HCT116 (cell line): ENCODE results near the gene CCDC85B. TPM values are rescaled to one million over a fixed set of nuclear protein-coding genes. Genes with fewer than 3 reads are reported as not detected.

Experiments used
- ATAC-seq: fragments of 200-7000 bp; cut with Tn5 transposase; 2 replicates; pipeline ENCODE4 v1.9.1; 2020; ENCODE audit warnings: mild to moderate bottlenecking, moderate library complexity
- BruUV-seq: library from RNA; stranded (reverse); fragments of 400-500 nt; replicated peaks from 2 replicates; lab custom pipeline; 2021; lab: Mats Ljungman, UMichigan
- CTCF ChIA-PET: fragments of 300-600 bp; sonication (Branson Sonifier 250); formaldehyde crosslinking; loops from one replicate; lab custom pipeline; 2021; ENCODE audit warnings: antibody characterized with exemption; lab: Charles Lee
- POLR2A ChIA-PET: fragments of 300-600, 350-600 bp; sonication (Branson Sonifier 250); formaldehyde crosslinking; loops from one replicate; lab custom pipeline; 2021; ENCODE audit warnings: antibody characterized with exemption; lab: Charles Lee
- RAD21 ChIA-PET, 2 experiments: fragments of 300-600 bp; sonication (Branson Sonifier 250); formaldehyde crosslinking; loops; one replicate each; lab custom pipeline; 2023; ENCODE audit warnings: low total read pairs in 2 of 2; ENCODE audit not compliant: uncharacterized antibody in 2 of 2, unreplicated experiment in 2 of 2, low non-redundant PET in 1 of 2; lab: Charles Lee
- DNase-seq: peaks from one replicate; pipeline ENCODE4 v3.0.0-alpha.2; 2010; ENCODE audit warnings: low read depth, low spot score
- H2AFZ ChIP-seq: fragments of 200-600 bp; shearing (Covaris generic), sonication (generic); 2 replicates; pipeline ENCODE4 v1.6.1; 2017; ENCODE audit warnings: low read depth, mixed run types, mixed read lengths, antibody characterized with exemption, low read length; ENCODE audit not compliant: poor library complexity, severe bottlenecking
- H3K27ac ChIP-seq: 2 replicates; pipeline ENCODE4 v1.5.1; 2012; ENCODE audit warnings: low read depth, low read length
- H3K27me3 ChIP-seq: fragments of 200-600 bp; sonication (generic); 2 replicates; pipeline ENCODE4 v1.6.1; 2016; ENCODE audit warnings: mixed run types, low read length, mixed read lengths; ENCODE audit not compliant: insufficient read depth
- H3K36me3 ChIP-seq, 2 experiments: fragments of 200-500 bp in 1 of 2; fragments of 200-600 bp in 1 of 2; sonication (Bioruptor generic) in 1 of 2; sonication (generic) in 1 of 2; 2 replicates each; pipeline versions ENCODE4 v1.5.1 to v1.6.1; 2014 to 2016; ENCODE audit warnings: low read length in 2 of 2, inconsistent platforms in 1 of 2, mixed read lengths in 1 of 2, mixed run types in 1 of 2; ENCODE audit not compliant: insufficient read depth in 2 of 2, control insufficient read depth in 1 of 2
- H3K4me1 ChIP-seq, 2 experiments: fragments of 200-600 bp in 1 of 2; sonication (generic) in 1 of 2; 2 replicates each; pipeline versions ENCODE4 v1.5.1 to v1.6.1; 2012 to 2017; ENCODE audit warnings: low read length in 2 of 2, inconsistent platforms in 1 of 2, mild to moderate bottlenecking in 1 of 2, mixed read lengths in 1 of 2, mixed run types in 1 of 2, moderate library complexity in 1 of 2; ENCODE audit not compliant: insufficient read depth in 2 of 2, control insufficient read depth in 1 of 2
- H3K4me2 ChIP-seq: fragments of 200-600 bp; sonication (generic); 2 replicates; pipeline ENCODE4 v1.6.1; 2017; ENCODE audit warnings: mixed run types, low read length, mixed read lengths
- H3K4me3 ChIP-seq, 2 experiments: fragments of 200-600 bp in 1 of 2; sonication (generic) in 1 of 2; replicated peaks in 1 of 2; 2 replicates each; pipeline ENCODE4 v1.5.1; 2011 to 2016; ENCODE audit warnings: low read length in 2 of 2, control low read depth in 1 of 2, low read depth in 1 of 2, mild to moderate bottlenecking in 1 of 2, mixed read lengths in 1 of 2, mixed run types in 1 of 2
- H3K79me2 ChIP-seq: fragments of 200-600 bp; sonication (generic); 2 replicates; pipeline ENCODE4 v1.6.1; 2017; ENCODE audit warnings: mild to moderate bottlenecking, mixed run types, low read length, moderate library complexity, mixed read lengths; ENCODE audit not compliant: insufficient read depth
- H3K9ac ChIP-seq: fragments of 200-600 bp; sonication (generic); 2 replicates; pipeline ENCODE4 v1.6.1; 2016; ENCODE audit warnings: low read length, mixed read lengths
- H3K9me2 ChIP-seq: fragments of 200-600 bp; sonication (generic), shearing (Covaris generic); 2 replicates; pipeline ENCODE4 v1.6.1; 2017; ENCODE audit warnings: mixed run types, mild to moderate bottlenecking, moderate library complexity; ENCODE audit not compliant: insufficient read depth
- H3K9me3 ChIP-seq, 2 experiments: fragments of 200-500 bp in 1 of 2; fragments of 200-600 bp in 1 of 2; sonication (Bioruptor generic) in 1 of 2; sonication (generic) in 1 of 2; 2 replicates each; pipeline ENCODE4 v1.6.1; 2014 to 2017; ENCODE audit warnings: low read length in 2 of 2, mixed read lengths in 2 of 2, inconsistent platforms in 1 of 2, low read depth in 1 of 2, mild to moderate bottlenecking in 1 of 2, mixed run types in 1 of 2, moderate library complexity in 1 of 2; ENCODE audit not compliant: control insufficient read depth in 1 of 2, insufficient read depth in 1 of 2
- H4K20me1 ChIP-seq: fragments of 200-600 bp; sonication (generic), shearing (Covaris generic); 2 replicates; pipeline ENCODE4 v1.6.1; 2017; ENCODE audit warnings: mixed run types, mild to moderate bottlenecking, moderate library complexity; ENCODE audit not compliant: insufficient read depth
- CBX3 ChIP-seq: IDR thresholded peaks from 2 replicates; pipeline ENCODE4 v1.6.1; 2012; ENCODE audit warnings: low read depth
- CEBPB ChIP-seq: IDR thresholded peaks from 2 replicates; pipeline ENCODE4 v1.6.1; 2012; ENCODE audit warnings: low read depth
- ELF1 ChIP-seq: IDR thresholded peaks from 2 replicates; pipeline ENCODE4 v1.6.1; 2012; ENCODE audit warnings: low read depth, borderline replicate concordance
- EZH2 ChIP-seq: fragments of 200-600 bp; sonication (generic); IDR thresholded peaks from 2 replicates; pipeline ENCODE4 v1.6.1; 2017; ENCODE audit warnings: antibody characterized with exemption, mixed run types
- EZH2phosphoT487 ChIP-seq: fragments of 200-600 bp; IDR thresholded peaks from 2 replicates; pipeline ENCODE4 v1.6.1; 2018; ENCODE audit warnings: antibody characterized with exemption, borderline replicate concordance
- FOSL1 ChIP-seq: IDR thresholded peaks from 2 replicates; pipeline ENCODE4 v1.6.1; 2012; ENCODE audit warnings: low read depth
- JUND ChIP-seq: IDR thresholded peaks from 2 replicates; pipeline ENCODE4 v1.6.1; 2012
- POLR2AphosphoS5 ChIP-seq: IDR thresholded peaks from 2 replicates; pipeline ENCODE4 v1.6.1; 2011; ENCODE audit warnings: mild to moderate bottlenecking, low read depth, low read length, moderate library complexity
- RAD21 ChIP-seq: IDR thresholded peaks from 2 replicates; pipeline ENCODE4 v1.6.1; 2012; ENCODE audit warnings: low read depth, mild to moderate bottlenecking
- SIN3A ChIP-seq: IDR thresholded peaks from 2 replicates; pipeline ENCODE4 v1.6.1; 2012; ENCODE audit warnings: low read depth
- SP1 ChIP-seq: IDR thresholded peaks from 2 replicates; pipeline ENCODE4 v1.6.1; 2012; ENCODE audit warnings: low read depth
- SRF ChIP-seq: IDR thresholded peaks from 2 replicates; pipeline ENCODE4 v1.6.1; 2012; ENCODE audit warnings: low read depth
- YY1 ChIP-seq: IDR thresholded peaks from 2 replicates; pipeline ENCODE4 v1.6.1; 2011; ENCODE audit warnings: low read length, low read depth, moderate library complexity, mild to moderate bottlenecking; ENCODE audit not compliant: insufficient replicate concordance; ENCODE audit errors: extremely low read depth
- ZFX ChIP-seq: fragments of 450-650 bp; IDR thresholded peaks from 2 replicates; pipeline ENCODE4 v1.6.1; 2017
- ZNF274 ChIP-seq: fragments of 200-500 bp; sonication (Bioruptor generic); IDR thresholded peaks from 2 replicates; pipeline ENCODE4 v1.6.1; 2014; ENCODE audit warnings: mild to moderate bottlenecking, low read depth, low read length, inconsistent platforms
- intact Hi-C: fragments of 100-400 bp; cut with micrococcal nuclease; formaldehyde crosslinking; loops from 2 replicates; pipeline ENCODE4 v1.10.0; 2022
- total RNA-seq: library from RNA; stranded (reverse); gene quantifications from one replicate; pipeline ENCODE4 v1.2.1, GENCODE V29; 2021; ENCODE audit not compliant: unreplicated experiment
- TF ChIP-seq, protein P1 (sequence below): IDR thresholded peaks from 2 replicates; pipeline ENCODE4 v1.6.1; 2012
- TF ChIP-seq, protein P2 (sequence below): IDR thresholded peaks from 2 replicates; pipeline ENCODE4 v1.6.1; 2011; ENCODE audit warnings: mild to moderate bottlenecking, low read length, moderate library complexity; ENCODE audit not compliant: insufficient replicate concordance; ENCODE audit errors: extremely low read depth
- TF ChIP-seq, protein P3 (sequence below): IDR thresholded peaks from 2 replicates; pipeline ENCODE4 v1.6.1; 2012
- TF ChIP-seq, protein P4 (sequence below): IDR thresholded peaks from 2 replicates; pipeline ENCODE4 v1.6.1; 2012; ENCODE audit warnings: low read depth

The CCDC85B gene
- total RNA-seq, 1 experiment from 2014 or later: 84.3 TPM

DNA sequence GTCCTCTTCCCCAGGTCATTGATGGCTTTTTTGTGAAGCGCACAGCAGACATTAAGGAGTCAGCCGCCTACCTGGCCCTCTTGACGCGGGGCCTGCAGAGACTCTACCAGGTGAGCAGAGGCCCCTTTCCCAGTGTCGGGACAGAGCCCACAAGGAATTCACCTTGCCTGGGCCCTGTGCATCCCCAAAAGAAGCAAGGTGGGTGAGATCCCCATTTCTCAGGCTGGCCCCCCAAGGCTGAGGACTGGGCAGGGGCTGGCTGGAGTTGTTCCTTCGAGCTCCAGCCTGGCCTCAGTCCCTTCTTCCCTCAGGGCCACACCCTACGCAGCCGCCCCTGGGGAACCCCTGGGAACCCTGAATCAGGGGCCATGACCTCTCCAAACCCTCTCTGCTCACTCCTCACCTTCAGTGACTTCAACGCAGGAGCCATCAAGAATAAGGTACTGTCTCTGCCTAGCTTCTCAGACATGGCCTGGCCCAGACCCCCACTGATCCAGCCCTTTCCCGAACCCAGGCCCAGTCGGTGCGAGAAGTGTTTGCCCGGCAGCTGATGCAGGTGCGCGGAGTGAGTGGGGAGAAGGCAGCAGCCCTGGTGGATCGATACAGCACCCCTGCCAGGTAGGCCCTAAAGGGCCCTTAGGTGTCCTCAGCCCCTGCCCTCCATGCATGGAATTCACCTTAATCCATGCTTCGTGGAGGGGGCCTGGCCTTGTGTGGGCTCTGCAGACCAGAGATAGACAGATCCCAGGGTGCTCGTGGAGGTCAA, 25.6 kb upstream of the CCDC85B start:
- Histone ChIP-seq H3K4me1 (peaks cover 9 to 14% of the 10 kb centered on the region in 2 experiments), H3K4me2 (no peak overlapping the region), H3K27ac (no peak overlapping the region), H3K9ac (no peak overlapping the region), H3K27me3 (no peaks in the 10 kb centered on the region), H3K9me2 (no peaks in the 10 kb centered on the region), H3K36me3 (peaks cover 7 to 18% of the 10 kb centered on the region in 2 experiments; a peak in 3 of 4 replicates), H3K79me2 (peaks cover 22% of the 10 kb centered on the region), H3K4me3 (no peak overlapping the region), H3K9me3 (no peaks in the 10 kb centered on the region), H2AFZ (no peak overlapping the region), H4K20me1 (no peaks in the 10 kb centered on the region)
- CTCF ChIA-PET: no interaction called here
- RAD21 ChIA-PET: interaction anchor here in 1 of 2 experiments (0.6 kb wide), 1 partner anchor 271 kb away, joined by 3 read pairs; no protein-coding TSS in a partner anchor
- intact Hi-C loops: no loop called here
- BruUV-seq: no TSS peak
- TF ChIP-seq POLR2AphosphoS5 (no peak), CBX3 (no peak), YY1 (no peak), ELF1 (no peak), SP1 (no peak), JUND (no peak), ZFX (no peak), SIN3A (no peak), CEBPB (no peak), SRF (no peak), RAD21 (no peak), EZH2phosphoT487 (no peak), FOSL1 (no peak), EZH2 (no peak), ZNF274 (no peak)
- TF ChIP-seq, protein P1, sequence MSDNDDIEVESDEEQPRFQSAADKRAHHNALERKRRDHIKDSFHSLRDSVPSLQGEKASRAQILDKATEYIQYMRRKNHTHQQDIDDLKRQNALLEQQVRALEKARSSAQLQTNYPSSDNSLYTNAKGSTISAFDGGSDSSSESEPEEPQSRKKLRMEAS: no peak
- TF ChIP-seq, protein P2, sequence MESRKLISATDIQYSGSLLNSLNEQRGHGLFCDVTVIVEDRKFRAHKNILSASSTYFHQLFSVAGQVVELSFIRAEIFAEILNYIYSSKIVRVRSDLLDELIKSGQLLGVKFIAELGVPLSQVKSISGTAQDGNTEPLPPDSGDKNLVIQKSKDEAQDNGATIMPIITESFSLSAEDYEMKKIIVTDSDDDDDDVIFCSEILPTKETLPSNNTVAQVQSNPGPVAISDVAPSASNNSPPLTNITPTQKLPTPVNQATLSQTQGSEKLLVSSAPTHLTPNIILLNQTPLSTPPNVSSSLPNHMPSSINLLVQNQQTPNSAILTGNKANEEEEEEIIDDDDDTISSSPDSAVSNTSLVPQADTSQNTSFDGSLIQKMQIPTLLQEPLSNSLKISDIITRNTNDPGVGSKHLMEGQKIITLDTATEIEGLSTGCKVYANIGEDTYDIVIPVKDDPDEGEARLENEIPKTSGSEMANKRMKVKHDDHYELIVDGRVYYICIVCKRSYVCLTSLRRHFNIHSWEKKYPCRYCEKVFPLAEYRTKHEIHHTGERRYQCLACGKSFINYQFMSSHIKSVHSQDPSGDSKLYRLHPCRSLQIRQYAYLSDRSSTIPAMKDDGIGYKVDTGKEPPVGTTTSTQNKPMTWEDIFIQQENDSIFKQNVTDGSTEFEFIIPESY: no peak
- TF ChIP-seq, protein P3, sequence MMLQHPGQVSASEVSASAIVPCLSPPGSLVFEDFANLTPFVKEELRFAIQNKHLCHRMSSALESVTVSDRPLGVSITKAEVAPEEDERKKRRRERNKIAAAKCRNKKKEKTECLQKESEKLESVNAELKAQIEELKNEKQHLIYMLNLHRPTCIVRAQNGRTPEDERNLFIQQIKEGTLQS: no peak
- TF ChIP-seq, protein P4, sequence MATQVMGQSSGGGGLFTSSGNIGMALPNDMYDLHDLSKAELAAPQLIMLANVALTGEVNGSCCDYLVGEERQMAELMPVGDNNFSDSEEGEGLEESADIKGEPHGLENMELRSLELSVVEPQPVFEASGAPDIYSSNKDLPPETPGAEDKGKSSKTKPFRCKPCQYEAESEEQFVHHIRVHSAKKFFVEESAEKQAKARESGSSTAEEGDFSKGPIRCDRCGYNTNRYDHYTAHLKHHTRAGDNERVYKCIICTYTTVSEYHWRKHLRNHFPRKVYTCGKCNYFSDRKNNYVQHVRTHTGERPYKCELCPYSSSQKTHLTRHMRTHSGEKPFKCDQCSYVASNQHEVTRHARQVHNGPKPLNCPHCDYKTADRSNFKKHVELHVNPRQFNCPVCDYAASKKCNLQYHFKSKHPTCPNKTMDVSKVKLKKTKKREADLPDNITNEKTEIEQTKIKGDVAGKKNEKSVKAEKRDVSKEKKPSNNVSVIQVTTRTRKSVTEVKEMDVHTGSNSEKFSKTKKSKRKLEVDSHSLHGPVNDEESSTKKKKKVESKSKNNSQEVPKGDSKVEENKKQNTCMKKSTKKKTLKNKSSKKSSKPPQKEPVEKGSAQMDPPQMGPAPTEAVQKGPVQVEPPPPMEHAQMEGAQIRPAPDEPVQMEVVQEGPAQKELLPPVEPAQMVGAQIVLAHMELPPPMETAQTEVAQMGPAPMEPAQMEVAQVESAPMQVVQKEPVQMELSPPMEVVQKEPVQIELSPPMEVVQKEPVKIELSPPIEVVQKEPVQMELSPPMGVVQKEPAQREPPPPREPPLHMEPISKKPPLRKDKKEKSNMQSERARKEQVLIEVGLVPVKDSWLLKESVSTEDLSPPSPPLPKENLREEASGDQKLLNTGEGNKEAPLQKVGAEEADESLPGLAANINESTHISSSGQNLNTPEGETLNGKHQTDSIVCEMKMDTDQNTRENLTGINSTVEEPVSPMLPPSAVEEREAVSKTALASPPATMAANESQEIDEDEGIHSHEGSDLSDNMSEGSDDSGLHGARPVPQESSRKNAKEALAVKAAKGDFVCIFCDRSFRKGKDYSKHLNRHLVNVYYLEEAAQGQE: no peak
- no peak for ATAC-seq
- POLR2A ChIA-PET: no interaction called here
- DNase-seq: no peak
